Neutrophil (primary cell): ENCODE data around the gene RPS6KC1.

Source experiments
- H3K27ac ChIP-seq: fragments of 200-600 bp; sonication (generic); 2 replicates; pipeline ENCODE4 v1.5.1; 2016; ENCODE audit warnings: mild to moderate bottlenecking, moderate library complexity
- H3K27me3 ChIP-seq: fragments of 200-600 bp; sonication (generic); 2 replicates; pipeline ENCODE4 v1.6.0; 2016; ENCODE audit warnings: mild to moderate bottlenecking
- H3K36me3 ChIP-seq: fragments of 200-600 bp; sonication (generic); 2 replicates; pipeline ENCODE4 v1.5.1; 2017
- H3K4me1 ChIP-seq, 2 experiments: fragments of 200-600 bp in 1 of 2; sonication (generic) in 1 of 2; 1 replicate in 1 of 2; 2 replicates in 1 of 2; pipeline versions ENCODE4 v1.5.1 to v1.6.1; 2013 to 2016; ENCODE audit warnings: low read depth in 1 of 2, low read length in 1 of 2, mild to moderate bottlenecking in 1 of 2, moderate library complexity in 1 of 2; ENCODE audit not compliant: control insufficient read depth in 1 of 2, insufficient read depth in 1 of 2
- H3K4me3 ChIP-seq, 2 experiments: fragments of 200-600 bp in 1 of 2; sonication (generic) in 1 of 2; 1 replicate in 1 of 2; 2 replicates in 1 of 2; pipeline ENCODE4 v1.5.1; 2013 to 2016; ENCODE audit warnings: low read depth in 1 of 2, low read length in 1 of 2, mild to moderate bottlenecking in 1 of 2, moderate library complexity in 1 of 2
- H3K9me3 ChIP-seq: fragments of 200-600 bp; sonication (generic); 2 replicates; pipeline ENCODE4 v1.5.1; 2016
- CTCF ChIP-seq: fragments of 200-600 bp; sonication (generic); IDR thresholded peaks from 2 replicates; pipeline ENCODE4 v1.5.1; 2016; ENCODE audit warnings: antibody characterized with exemption

The RPS6KC1 gene

GRCh38 chr1:213221209-213221608, 170.2 kb downstream of the RPS6KC1 start:
- no peaks in the 10 kb centered on the region for H3K9me3 ChIP-seq
- no peaks in the 10 kb centered on the region for H3K36me3 ChIP-seq
- H3K4me1 ChIP-seq, result no peaks in the 10 kb centered on the region
- no peaks in the 10 kb centered on the region for H3K27me3 ChIP-seq
- H3K4me3 ChIP-seq, result no peak overlapping the region
- no peak overlapping the region for H3K27ac ChIP-seq
- no peak for TF ChIP-seq CTCF

GRCh38 chr1:213227458-213227857, 176.4 kb downstream of the RPS6KC1 start:
- Histone ChIP-seq H3K27me3 (no peaks in the 10 kb centered on the region), H3K36me3 (no peaks in the 10 kb centered on the region), H3K4me1 (no peaks in the 10 kb centered on the region), H3K4me3 (no peak overlapping the region), H3K9me3 (no peaks in the 10 kb centered on the region), H3K27ac (no peak overlapping the region)
- TF ChIP-seq CTCF, result no peak

GRCh38 chr1:213231795-213232231, 180.8 kb downstream of the RPS6KC1 start:
- Histone ChIP-seq H3K27ac (no peak overlapping the region), H3K36me3 (no peaks in the 10 kb centered on the region), H3K9me3 (no peaks in the 10 kb centered on the region), H3K4me1 (no peaks in the 10 kb centered on the region), H3K27me3 (no peaks in the 10 kb centered on the region), H3K4me3 (no peak overlapping the region)
- TF ChIP-seq CTCF, result no peak

- Histone ChIP-seq H3K9me3 (no peaks in the 10 kb centered on the region), H3K36me3 (peaks cover 14% of the 10 kb centered on the region), H3K4me3 (no peak overlapping the region), H3K4me1 (no peaks in the 10 kb centered on the region), H3K27ac (no peak overlapping the region), H3K27me3 (no peaks in the 10 kb centered on the region)
- TF ChIP-seq CTCF, result no peak
Measured at GRCh38 chr1:213242883-213243282, 191.8 kb downstream of the RPS6KC1 start.

- H3K27ac ChIP-seq, result no peak overlapping the region
- peak; percentile 61 for TF ChIP-seq CTCF
- H3K27me3 ChIP-seq, result no peaks in the 10 kb centered on the region
- H3K4me1 ChIP-seq, result no peaks in the 10 kb centered on the region
- peaks cover 18% of the 10 kb centered on the region for H3K36me3 ChIP-seq
- H3K4me3 ChIP-seq, result no peak overlapping the region
- no peaks in the 10 kb centered on the region for H3K9me3 ChIP-seq
Measured at GRCh38 chr1:213244664-213245091, 193.6 kb downstream of the RPS6KC1 start.
